ENCODE data around the gene PLEKHA5.
A peak's percentile ranks its signal among the peaks of the same experiment; 100 is the strongest.
"Not testable (repeated sequence)": the region's sequence is repeated elsewhere in the genome, so short reads cannot be mapped to it uniquely, and the experiment has no call there.

PLEKHA5 gene

DNA sequence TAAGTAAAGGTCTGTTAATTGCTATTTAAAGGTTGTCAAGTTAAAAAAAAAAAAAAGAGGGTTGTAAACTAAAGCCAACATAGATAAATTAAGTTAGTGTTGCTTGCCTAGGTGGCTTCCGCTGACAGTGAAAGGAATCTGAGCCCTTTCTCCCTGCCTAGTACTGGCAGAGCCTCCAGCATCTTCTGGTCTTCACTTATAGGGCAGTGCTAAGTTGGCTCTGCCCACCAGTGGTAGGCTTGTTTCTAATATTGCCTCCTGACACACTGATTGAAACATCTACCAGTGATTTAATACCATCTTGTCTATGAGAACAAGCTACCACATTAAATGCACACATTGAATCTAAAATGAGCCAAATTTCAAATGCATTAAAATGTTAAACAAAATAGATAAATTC, 39.7 kb downstream of the PLEKHA5 start:
- DNase-seq: no peak

- DNase-seq: not testable (repeated sequence)
These were observed 40.8 kb downstream of the PLEKHA5 start for GRCh38 chr12:19170286-19170685.

GRCh38 chr12:19171731-19172130, 42.2 kb downstream of the PLEKHA5 start:
- DNase-seq: no peak

- DNase-seq: no peak
These were observed 48.2 kb downstream of the PLEKHA5 start for GRCh38 chr12:19177754-19178153.

DNA sequence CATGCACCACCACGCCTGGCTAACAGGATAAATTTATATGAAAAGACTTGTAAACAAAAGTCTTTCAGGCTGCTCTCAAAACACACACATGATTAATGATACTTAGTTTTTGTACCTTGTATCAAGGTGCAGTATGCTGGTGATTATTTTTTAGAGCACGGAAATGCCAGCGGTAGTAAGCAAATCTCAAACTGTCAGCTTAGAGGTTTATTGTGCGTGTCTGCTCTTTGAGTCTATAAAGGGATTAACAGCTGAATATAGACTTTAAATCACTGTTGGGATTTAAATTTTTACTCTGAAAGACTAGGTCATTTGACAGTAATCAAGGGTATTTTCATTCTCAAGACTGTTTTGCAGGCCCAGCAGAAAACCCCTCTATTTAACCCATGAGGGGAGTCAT, 50.5 kb downstream of the PLEKHA5 start:
- no peak for DNase-seq

DNA sequence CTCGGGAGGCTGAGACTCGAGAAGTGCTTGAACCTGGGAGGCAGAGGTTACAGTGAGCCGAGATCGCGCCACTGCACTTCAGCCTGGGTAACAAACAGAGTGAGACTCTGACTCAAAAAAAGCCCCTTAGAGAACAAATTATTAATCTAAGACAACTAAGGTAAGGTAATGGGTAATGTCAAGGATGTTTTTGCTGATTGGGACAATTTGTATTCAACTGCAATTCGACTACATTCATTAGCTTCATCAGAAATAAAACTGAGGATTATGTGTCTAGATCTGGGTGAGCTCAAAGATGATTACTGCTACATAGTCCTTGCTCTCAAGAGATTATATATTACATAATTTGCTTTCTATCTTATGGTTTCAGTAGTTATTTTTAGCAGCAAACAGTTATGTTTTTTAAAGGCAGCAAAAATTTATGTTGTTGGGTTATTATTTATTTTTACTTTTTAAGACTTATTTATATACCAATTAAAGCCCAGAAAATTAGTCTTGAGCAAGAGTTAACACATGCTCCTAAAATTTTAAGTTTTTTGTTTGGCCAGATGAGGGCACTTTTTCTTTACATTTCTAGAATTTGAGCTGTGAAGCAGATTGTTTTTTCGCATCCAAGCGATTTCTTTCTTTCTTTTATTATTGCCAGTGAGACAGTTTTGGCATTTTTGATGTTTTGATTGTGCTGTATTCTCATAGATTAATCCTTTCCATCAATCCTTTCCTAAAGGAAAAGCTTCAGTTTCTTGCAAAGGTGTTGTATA, 52.3 kb downstream of the PLEKHA5 start:
- DNase-seq: no peak

DNA sequence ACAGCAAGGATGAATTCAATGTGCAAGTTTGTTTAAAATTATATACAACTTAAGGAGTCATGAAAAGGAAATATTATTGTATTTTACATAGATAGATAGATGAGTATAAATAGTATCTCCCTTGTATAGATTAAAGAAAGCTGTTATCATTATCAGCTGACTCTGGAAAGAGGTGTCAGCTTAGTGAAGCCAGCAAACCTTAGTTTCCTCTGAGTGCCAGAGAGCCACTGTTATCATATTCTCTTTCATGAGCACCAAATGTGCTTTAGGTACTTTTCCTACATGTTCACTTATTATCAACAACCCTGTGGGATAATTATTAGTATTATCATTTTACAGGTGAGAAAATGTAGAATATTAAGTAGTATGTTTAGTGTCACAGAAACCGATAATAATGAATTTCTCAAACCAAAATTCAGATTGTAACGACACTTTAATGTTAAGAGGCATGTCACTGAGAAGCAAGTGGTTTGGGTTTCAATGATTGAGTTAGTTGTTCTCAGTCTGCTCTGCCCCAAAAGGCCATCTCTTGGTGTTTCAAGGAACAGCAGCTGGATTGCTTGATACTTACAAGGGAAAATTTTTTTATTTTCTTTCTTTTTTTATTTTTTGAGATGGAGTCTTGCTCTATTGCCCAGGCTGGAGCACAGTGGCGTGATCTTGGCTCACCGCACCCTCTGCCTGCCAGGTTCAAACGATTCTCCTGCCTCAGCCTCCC, 53.7 kb downstream of the PLEKHA5 start:
- no peak for DNase-seq

GRCh38 chr12:19185262-19185929, 55.9 kb downstream of the PLEKHA5 start:
- no peak for DNase-seq

- no peak for DNase-seq
These were observed 57.5 kb downstream of the PLEKHA5 start for GRCh38 chr12:19186722-19187661.

GRCh38 chr12:19189522-19189921, 60.0 kb downstream of the PLEKHA5 start:
- no peak for DNase-seq

DNA sequence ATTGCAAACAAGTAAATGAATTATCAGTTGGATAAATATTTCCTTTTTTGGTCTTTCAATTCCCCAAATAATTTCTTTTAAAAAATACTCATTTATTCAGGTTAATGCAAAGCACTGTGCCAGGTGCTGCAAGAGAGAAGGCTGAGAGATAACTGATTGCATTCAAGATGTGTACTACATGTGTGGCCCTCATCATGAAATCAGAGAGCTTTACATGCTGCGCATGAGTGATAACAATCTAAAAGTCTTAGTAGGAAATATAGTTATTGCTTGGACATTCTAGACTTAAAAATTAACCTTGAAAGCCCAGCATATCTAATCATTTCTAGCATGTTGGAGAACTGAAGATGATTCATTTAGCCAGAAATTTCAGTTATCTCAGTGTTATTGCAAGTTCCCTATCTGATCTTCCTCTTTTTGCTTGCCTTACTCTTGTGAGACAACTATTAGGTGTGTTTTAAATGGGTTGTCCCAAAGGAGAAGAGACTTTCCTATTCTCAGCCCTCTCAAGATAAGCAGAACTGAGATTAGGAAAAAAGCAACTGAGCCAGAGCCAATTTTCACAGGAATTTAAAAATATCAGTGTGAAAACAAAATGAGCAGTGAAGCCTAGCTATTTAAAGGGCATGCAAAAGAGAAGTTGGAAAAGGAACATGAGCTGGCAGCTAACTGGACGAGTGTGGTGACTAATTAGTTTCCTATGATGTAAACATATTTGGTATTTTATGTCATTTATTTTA, 60.9 kb downstream of the PLEKHA5 start:
- peak in 1 of 14 donors; percentile 9 for DNase-seq

DNA sequence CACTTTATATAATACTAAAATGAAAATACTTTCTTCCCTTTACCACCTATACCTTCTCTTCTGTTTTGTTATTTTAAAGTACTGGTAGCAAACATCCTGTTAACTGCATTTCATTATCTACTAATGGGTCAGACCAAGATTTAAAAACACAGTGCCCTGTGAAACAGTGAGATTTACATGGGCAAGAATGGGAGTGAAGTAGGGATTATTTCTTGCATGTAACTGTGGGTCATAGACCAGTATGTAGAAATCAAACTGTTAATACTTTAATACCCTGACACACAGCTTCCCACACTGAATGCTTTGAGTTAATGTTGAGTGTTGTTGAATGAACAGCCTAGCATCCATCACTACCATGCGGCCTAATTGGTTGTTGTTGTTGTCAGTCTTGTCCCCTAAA, 61.6 kb downstream of the PLEKHA5 start:
- DNase-seq: no peak

- DNase-seq: no peak
These were observed 62.0 kb downstream of the PLEKHA5 start for GRCh38 chr12:19191563-19191962.

- no peak for DNase-seq
These were observed 63.2 kb downstream of the PLEKHA5 start for GRCh38 chr12:19192710-19193109.

DNA sequence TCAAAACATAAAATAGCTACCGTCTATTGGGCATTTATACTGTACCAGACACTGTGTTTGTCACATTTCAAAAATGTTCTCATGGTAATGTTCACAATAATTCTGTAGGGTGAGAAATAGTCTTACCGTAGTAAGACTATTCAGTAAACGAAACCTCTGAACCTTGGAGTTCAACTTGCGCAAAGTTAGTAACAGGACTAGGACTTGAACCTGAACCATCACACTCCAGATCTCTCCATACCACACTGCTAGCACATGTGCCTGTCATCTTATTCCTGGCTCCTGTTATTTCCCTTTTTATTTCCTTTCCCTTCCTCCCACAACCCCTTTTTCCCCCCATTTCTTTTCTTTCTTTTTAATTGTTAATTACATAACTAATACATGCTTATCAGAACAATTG, 65.4 kb downstream of the PLEKHA5 start:
- DNase-seq: no peak

- no peak for DNase-seq
These were observed 67.6 kb downstream of the PLEKHA5 start for GRCh38 chr12:19196959-19197630.

DNA sequence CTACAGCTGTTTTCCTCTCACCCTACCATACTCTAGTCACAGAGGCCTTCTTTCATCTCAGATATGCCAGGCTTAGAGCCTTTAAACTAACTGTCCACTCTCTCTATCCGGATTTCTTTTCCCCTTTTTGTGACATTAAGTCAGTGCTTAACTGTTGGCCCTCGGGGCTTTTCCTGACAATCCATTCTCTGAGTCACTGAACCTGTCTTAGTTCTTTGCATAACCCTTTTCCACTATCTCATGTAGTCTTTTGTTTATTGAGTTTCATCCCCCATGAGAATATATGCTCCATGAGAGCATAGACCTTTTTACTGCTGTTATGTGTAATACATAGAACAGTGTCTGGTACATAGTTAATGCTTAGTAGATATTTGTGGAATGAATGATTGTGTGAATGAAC, 68.7 kb downstream of the PLEKHA5 start:
- no peak for DNase-seq

GRCh38 chr12:19199332-19199731, 69.8 kb downstream of the PLEKHA5 start:
- no peak for DNase-seq

GRCh38 chr12:19200261-19200660, 70.7 kb downstream of the PLEKHA5 start:
- no peak for DNase-seq

GRCh38 chr12:19201661-19202060, 72.1 kb downstream of the PLEKHA5 start:
- no peak for DNase-seq

DNA sequence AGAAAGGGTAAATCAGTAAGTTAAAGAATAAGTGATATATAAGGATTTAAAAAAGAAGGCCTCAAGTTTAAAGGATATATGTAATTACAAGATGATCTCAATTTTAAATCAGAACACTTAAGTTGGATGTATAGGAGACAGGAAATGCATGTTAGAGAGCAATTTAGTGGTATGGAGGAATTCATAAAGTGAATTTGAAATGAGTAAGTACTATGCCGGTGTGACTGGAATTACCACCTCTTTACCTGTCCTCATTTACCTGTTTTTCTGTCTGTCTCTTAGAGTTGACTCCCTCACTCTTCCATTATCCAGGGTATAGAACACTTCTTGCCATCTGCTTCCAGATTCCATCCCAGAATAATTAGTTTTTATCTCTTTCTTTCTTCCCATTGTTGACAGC, 73.5 kb downstream of the PLEKHA5 start:
- DNase-seq: no peak
